GM12878 (cell line): ENCODE data around the gene CADPS.

Source experiments
- DPF2 ChIP-seq: fragments of 450-650 bp; IDR thresholded peaks from 2 replicates; pipeline ENCODE4 v1.6.1; 2017; ENCODE audit warnings: mild to moderate bottlenecking
- EP300 ChIP-seq, 2 experiments: fragments of 150-350 bp in 1 of 2; IDR thresholded peaks; 2 replicates each; pipeline ENCODE4 v1.6.1; 2011 to 2012; ENCODE audit warnings: low read depth in 2 of 2, low read length in 2 of 2, borderline replicate concordance in 1 of 2, improper control_type of control experiment in 1 of 2, inconsistent platforms in 1 of 2; ENCODE audit not compliant: control insufficient read depth in 1 of 2
- EZH2 ChIP-seq: IDR thresholded peaks from 2 replicates; pipeline ENCODE4 v1.6.1; 2012; ENCODE audit warnings: low read depth, mild to moderate bottlenecking, control low read depth, inconsistent platforms, low read length, borderline replicate concordance; ENCODE audit not compliant: control insufficient read depth
- FOS ChIP-seq: IDR thresholded peaks from 3 replicates; pipeline ENCODE4 v1.6.1; 2011; ENCODE audit warnings: borderline replicate concordance; ENCODE audit not compliant: insufficient read length; ENCODE audit errors: extremely low read depth
- HCFC1 ChIP-seq: fragments of 150-350 bp; IDR thresholded peaks from 2 replicates; pipeline ENCODE4 v1.6.1; 2014; ENCODE audit warnings: low read length
- HDGF ChIP-seq: fragments of 450-650 bp; IDR thresholded peaks from 2 replicates; pipeline ENCODE4 v1.6.1; 2016; ENCODE audit warnings: antibody characterized with exemption
- POLR2A ChIP-seq: IDR thresholded peaks from 2 replicates; pipeline ENCODE4 v1.6.1; 2011; ENCODE audit warnings: low read depth, mild to moderate bottlenecking, low read length
- RFX5 ChIP-seq: IDR thresholded peaks from 2 replicates; pipeline ENCODE4 v1.6.1; 2011; ENCODE audit warnings: low read depth, low read length, improper control_type of control experiment
- TAF1 ChIP-seq: IDR thresholded peaks from 2 replicates; pipeline ENCODE4 v1.6.1; 2011; ENCODE audit warnings: mild to moderate bottlenecking, low read depth, low read length, borderline replicate concordance
- TCF12 ChIP-seq: IDR thresholded peaks from 2 replicates; pipeline ENCODE4 v1.6.1; 2011; ENCODE audit warnings: low read depth, mild to moderate bottlenecking, low read length
- TF ChIP-seq, protein P1 (sequence below): IDR thresholded peaks from 2 replicates; pipeline ENCODE4 v1.6.1; 2012; ENCODE audit warnings: mild to moderate bottlenecking, low read depth, low read length
- TF ChIP-seq, protein P2 (sequence below), 3 experiments: IDR thresholded peaks in 2 of 3; conservative IDR thresholded peaks in 1 of 3; 2 replicates each; pipeline ENCODE4 v1.5.1; 2011; ENCODE audit warnings: low read depth in 3 of 3, low read length in 3 of 3, mild to moderate bottlenecking in 3 of 3, control low read depth in 2 of 3, moderate library complexity in 2 of 3, inconsistent platforms in 1 of 3, mixed read lengths in 1 of 3; ENCODE audit not compliant: control insufficient read depth in 2 of 3, insufficient read depth in 1 of 3; ENCODE audit errors: extremely low read depth in 1 of 3
- TF ChIP-seq, protein P3 (sequence below): IDR thresholded peaks from 2 replicates; pipeline ENCODE4 v1.6.1; 2011; ENCODE audit warnings: low read depth, mild to moderate bottlenecking, low read length, moderate library complexity, borderline replicate concordance; ENCODE audit errors: extremely low read depth
- TF ChIP-seq, protein P4 (sequence below): IDR thresholded peaks from 2 replicates; pipeline ENCODE4 v1.6.1; 2012; ENCODE audit warnings: low read depth, low read length, improper control_type of control experiment

DNA sequence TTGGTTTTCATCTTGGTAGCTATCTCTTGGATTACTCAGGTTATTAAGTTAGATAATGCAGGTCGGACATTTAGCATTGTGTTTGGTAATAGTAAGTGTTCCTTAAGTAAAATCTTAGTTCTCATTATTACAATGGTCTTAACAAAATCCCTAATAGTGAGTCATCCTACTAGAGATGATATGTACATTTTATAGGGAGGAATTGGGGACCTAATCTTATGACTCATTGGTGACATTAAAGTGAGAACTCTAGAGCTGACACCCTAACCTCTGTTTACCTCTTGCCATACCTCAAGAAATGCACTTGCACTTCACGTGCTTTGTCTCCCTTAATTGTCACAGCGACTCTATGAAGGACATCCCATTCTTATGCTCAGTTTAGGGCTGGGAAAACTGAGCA is 174.9 kb downstream of the CADPS start:
- TF ChIP-seq POLR2A (no peak), HDGF (no peak), FOS (no peak), DPF2 (no peak), TCF12 (no peak), RFX5 (no peak), HCFC1 (no peak), EZH2 (no peak), TAF1 (no peak), EP300 (IDR thresholded peaks at IDR 0.05; ENCODE audit: borderline replicate concordance in 1 of 2, control insufficient read depth in 1 of 2, low read depth in 2 of 2, low read length in 2 of 2) (no peak)
- TF ChIP-seq, protein P1, sequence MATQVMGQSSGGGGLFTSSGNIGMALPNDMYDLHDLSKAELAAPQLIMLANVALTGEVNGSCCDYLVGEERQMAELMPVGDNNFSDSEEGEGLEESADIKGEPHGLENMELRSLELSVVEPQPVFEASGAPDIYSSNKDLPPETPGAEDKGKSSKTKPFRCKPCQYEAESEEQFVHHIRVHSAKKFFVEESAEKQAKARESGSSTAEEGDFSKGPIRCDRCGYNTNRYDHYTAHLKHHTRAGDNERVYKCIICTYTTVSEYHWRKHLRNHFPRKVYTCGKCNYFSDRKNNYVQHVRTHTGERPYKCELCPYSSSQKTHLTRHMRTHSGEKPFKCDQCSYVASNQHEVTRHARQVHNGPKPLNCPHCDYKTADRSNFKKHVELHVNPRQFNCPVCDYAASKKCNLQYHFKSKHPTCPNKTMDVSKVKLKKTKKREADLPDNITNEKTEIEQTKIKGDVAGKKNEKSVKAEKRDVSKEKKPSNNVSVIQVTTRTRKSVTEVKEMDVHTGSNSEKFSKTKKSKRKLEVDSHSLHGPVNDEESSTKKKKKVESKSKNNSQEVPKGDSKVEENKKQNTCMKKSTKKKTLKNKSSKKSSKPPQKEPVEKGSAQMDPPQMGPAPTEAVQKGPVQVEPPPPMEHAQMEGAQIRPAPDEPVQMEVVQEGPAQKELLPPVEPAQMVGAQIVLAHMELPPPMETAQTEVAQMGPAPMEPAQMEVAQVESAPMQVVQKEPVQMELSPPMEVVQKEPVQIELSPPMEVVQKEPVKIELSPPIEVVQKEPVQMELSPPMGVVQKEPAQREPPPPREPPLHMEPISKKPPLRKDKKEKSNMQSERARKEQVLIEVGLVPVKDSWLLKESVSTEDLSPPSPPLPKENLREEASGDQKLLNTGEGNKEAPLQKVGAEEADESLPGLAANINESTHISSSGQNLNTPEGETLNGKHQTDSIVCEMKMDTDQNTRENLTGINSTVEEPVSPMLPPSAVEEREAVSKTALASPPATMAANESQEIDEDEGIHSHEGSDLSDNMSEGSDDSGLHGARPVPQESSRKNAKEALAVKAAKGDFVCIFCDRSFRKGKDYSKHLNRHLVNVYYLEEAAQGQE, result no peak
- TF ChIP-seq, protein P2, sequence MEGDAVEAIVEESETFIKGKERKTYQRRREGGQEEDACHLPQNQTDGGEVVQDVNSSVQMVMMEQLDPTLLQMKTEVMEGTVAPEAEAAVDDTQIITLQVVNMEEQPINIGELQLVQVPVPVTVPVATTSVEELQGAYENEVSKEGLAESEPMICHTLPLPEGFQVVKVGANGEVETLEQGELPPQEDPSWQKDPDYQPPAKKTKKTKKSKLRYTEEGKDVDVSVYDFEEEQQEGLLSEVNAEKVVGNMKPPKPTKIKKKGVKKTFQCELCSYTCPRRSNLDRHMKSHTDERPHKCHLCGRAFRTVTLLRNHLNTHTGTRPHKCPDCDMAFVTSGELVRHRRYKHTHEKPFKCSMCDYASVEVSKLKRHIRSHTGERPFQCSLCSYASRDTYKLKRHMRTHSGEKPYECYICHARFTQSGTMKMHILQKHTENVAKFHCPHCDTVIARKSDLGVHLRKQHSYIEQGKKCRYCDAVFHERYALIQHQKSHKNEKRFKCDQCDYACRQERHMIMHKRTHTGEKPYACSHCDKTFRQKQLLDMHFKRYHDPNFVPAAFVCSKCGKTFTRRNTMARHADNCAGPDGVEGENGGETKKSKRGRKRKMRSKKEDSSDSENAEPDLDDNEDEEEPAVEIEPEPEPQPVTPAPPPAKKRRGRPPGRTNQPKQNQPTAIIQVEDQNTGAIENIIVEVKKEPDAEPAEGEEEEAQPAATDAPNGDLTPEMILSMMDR (IDR thresholded peaks at IDR 0.05 in 2 of 3, conservative IDR thresholded peaks at IDR 0.05 in 1 of 3; ENCODE audit: control insufficient read depth in 2 of 3, extremely low read depth in 1 of 3, insufficient read depth in 1 of 3, low read depth in 3 of 3, low read length in 3 of 3), result no peak
- TF ChIP-seq, protein P3, sequence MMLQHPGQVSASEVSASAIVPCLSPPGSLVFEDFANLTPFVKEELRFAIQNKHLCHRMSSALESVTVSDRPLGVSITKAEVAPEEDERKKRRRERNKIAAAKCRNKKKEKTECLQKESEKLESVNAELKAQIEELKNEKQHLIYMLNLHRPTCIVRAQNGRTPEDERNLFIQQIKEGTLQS, result no peak
- TF ChIP-seq, protein P4, sequence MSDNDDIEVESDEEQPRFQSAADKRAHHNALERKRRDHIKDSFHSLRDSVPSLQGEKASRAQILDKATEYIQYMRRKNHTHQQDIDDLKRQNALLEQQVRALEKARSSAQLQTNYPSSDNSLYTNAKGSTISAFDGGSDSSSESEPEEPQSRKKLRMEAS, result no peak
